ENCODE data around the gene DCC. TPM values are rescaled to one million over a fixed set of nuclear protein-coding genes. Genes with fewer than 3 reads are reported as not detected.

Gene DCC
- total and polyA plus RNA-seq, 9 of the 15 experiments (the other 6 are each of a cell fraction or from before 2014, with no cell fraction given) = not detected

DNA sequence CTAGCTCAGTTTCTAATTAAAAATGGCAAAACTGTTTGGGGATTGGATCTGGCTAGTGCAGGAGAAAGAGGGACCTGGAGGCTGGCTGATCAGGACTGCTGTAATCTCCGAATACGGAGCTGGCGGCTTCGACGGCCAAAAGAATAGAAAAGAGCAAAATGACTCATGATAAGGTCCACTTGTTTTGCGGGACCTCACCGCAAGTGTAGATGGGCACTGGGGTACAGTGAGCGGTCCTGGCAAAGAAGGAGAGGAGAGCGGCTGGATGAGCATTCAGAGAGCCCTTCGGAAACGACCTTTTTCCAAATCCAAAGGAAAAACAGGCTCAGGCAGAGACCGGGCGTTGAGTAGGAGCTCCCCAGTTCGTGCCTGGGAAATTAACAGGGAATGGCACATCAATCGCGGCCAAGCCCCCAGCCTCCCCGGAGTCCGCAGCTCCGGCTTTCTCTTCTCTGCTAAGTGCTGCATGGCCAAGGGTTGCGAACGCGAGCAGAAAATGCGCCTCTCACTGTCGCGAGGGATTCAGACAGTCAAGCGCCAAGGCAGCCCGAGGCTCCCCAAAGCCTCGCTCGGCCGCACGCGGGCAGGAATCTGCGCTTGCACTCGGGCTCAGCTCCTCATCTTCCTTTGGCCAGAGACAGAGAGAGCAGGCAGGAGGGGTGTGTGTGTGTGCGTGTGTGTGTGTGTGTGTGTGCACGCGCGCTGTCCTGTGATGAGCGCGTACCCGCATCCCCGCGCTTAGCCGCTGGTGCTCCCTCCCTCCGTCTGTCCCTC, 1.8 kb downstream of the DCC start:
- no peaks in the 10 kb centered on the region for H4K20me1 ChIP-seq (replicated peaks; ENCODE audit: control insufficient read depth, insufficient read depth, low read length)
- no peaks in the 10 kb centered on the region for H3K9me1 ChIP-seq (ENCODE audit: control insufficient read depth, insufficient read depth, low read length)
- 6% methylated on average over 28 of the region's 45 CpGs for WGBS (ENCODE audit: insufficient coverage, low coverage, missing lambda C conversion rate)
- no peak overlapping the region for H3K27ac ChIP-seq (ENCODE audit: extremely low read depth, low read depth, low read length)
- ATAC-seq (no peak), FAIRE-seq (no peak), DNase-seq (ENCODE audit: extremely low read depth in 1 of 4, low spot score in 3 of 4) (no peak)
- H3K4me3 ChIP-seq = no peak overlapping the region
- no peaks in the 10 kb centered on the region for H3K9me3 ChIP-seq (replicated peaks; ENCODE audit: control insufficient read depth, insufficient read depth, low read depth, low read length)
- no peak overlapping the region for H3K4me2 ChIP-seq (ENCODE audit: insufficient read depth, low read length)
- BruUV-seq (replicated peaks) = no TSS peak
- no peaks in the 10 kb centered on the region for H3K79me2 ChIP-seq (ENCODE audit: control insufficient read depth, insufficient read depth, low read length)
- in situ Hi-C loops (cut with MboI) = no loop called here
- H3K9ac ChIP-seq (ENCODE audit: insufficient read depth in 1 of 2, low read depth in 2 of 2, low read length in 2 of 2) = no peak overlapping the region
- POLR2A ChIA-PET = interaction anchor here (0.7 kb wide), 1 partner anchor 1009 kb away, joined by 3 read pairs; no protein-coding TSS in a partner anchor
- no peaks in the 10 kb centered on the region for H3K27me3 ChIP-seq (ENCODE audit: control insufficient read depth in 2 of 2, insufficient read depth in 2 of 2, low read length in 2 of 2)
- H3K4me1 ChIP-seq (replicated peaks in 1 of 2; ENCODE audit: control insufficient read depth in 2 of 2, insufficient read depth in 2 of 2, low read length in 2 of 2) = no peaks in the 10 kb centered on the region
- intact Hi-C loops (cut with micrococcal nuclease) = no loop called here
- H3K36me3 ChIP-seq (ENCODE audit: control insufficient read depth, insufficient read depth, low read length) = no peaks in the 10 kb centered on the region
- H2AFZ ChIP-seq (ENCODE audit: low read depth, low read length) = no peak overlapping the region
- CTCF ChIA-PET (ENCODE audit: low intra/inter-chr PET ratio) = no interaction called here
- TF ChIP-seq PURB (CRISPR knock-in tag; IDR thresholded peaks at IDR 0.05; ENCODE audit: low read depth) (no peak), TEAD2 (tag; IDR thresholded peaks at IDR 0.05) (no peak), ZBTB7A (IDR thresholded peaks at IDR 0.05; ENCODE audit: borderline replicate concordance, control insufficient read depth, low read depth, low read length) (no peak), ZNF764 (CRISPR knock-in tag; IDR thresholded peaks at IDR 0.05; ENCODE audit: low read depth) (no peak), DMBX1 (CRISPR knock-in tag; IDR thresholded peaks at IDR 0.05; ENCODE audit: borderline replicate concordance) (no peak), ZNF583 (CRISPR knock-in tag; IDR thresholded peaks at IDR 0.05) (no peak), ZNF407 (IDR thresholded peaks at IDR 0.05; ENCODE audit: low read depth) (no peak), BRD9 (IDR thresholded peaks at IDR 0.05; ENCODE audit: low read depth, partially characterized antibody) (no peak), ATF2 (CRISPR knock-in tag; IDR thresholded peaks at IDR 0.05) (no peak)
- TF ChIP-seq, protein P1, sequence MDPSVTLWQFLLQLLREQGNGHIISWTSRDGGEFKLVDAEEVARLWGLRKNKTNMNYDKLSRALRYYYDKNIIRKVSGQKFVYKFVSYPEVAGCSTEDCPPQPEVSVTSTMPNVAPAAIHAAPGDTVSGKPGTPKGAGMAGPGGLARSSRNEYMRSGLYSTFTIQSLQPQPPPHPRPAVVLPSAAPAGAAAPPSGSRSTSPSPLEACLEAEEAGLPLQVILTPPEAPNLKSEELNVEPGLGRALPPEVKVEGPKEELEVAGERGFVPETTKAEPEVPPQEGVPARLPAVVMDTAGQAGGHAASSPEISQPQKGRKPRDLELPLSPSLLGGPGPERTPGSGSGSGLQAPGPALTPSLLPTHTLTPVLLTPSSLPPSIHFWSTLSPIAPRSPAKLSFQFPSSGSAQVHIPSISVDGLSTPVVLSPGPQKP (CRISPR knock-in tag; IDR thresholded peaks at IDR 0.05) = no peak

All from K562 (cell line).